A673 (cell line): Measurements from ENCODE around the gene CDC42BPB.

Experiments used
- EZH2 ChIP-seq: fragments of 200-600 bp; sonication (generic); IDR thresholded peaks from 2 replicates; pipeline ENCODE4 v1.6.1; 2017; ENCODE audit warnings: borderline replicate concordance, low read depth, mild to moderate bottlenecking, mixed read lengths, antibody characterized with exemption, low read length; ENCODE audit not compliant: poor library complexity, severe bottlenecking
- TF ChIP-seq, protein P1 (sequence below): fragments of 300-800, 200-600 bp; sonication (generic); conservative IDR thresholded peaks from 2 replicates; pipeline ENCODE4 v1.5.1; 2017; ENCODE audit warnings: low read depth, mild to moderate bottlenecking, antibody characterized with exemption, low read length, moderate library complexity, mixed read lengths

DNA sequence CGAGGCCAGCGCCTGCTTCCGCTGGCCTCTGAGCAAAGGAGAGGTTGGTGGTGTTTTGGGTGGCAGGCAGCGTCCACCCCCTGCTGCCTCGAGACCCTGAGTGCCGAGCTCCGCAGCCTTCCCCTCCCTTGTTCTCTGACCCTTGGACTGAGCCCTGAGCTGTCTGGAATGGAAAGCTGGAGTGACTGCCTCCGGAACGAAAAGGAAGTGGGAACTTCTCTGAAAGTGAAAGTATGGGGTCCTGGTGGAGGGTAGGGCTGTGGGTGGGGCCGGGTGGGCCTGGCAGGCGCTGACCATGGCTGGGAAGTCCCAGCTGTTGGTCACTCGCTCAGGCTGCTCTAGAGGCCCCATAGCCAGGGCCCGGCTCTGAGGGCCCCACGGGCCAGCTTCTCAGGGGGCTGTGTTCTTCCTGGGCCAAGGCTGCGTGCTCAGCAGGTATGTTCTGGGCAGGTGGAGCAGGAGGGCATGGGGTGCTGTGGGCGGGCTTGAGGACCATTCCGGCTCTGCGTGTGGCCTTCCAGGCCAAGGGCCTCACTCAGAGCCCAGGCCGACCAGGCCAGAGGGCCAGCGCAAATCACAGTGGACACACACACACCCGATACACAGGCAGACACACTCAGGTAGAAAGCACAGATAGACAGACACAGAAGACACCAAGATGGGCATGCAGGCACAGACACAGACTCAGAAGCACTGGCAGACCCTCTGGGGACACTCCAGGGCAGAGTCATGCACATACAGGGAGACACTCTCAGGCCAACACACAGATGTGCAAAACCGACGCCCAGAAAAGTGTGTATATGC lies 37.3 kb upstream of the CDC42BPB start, which contains the start of gene EXOC3L4:
- TF ChIP-seq, protein P1, sequence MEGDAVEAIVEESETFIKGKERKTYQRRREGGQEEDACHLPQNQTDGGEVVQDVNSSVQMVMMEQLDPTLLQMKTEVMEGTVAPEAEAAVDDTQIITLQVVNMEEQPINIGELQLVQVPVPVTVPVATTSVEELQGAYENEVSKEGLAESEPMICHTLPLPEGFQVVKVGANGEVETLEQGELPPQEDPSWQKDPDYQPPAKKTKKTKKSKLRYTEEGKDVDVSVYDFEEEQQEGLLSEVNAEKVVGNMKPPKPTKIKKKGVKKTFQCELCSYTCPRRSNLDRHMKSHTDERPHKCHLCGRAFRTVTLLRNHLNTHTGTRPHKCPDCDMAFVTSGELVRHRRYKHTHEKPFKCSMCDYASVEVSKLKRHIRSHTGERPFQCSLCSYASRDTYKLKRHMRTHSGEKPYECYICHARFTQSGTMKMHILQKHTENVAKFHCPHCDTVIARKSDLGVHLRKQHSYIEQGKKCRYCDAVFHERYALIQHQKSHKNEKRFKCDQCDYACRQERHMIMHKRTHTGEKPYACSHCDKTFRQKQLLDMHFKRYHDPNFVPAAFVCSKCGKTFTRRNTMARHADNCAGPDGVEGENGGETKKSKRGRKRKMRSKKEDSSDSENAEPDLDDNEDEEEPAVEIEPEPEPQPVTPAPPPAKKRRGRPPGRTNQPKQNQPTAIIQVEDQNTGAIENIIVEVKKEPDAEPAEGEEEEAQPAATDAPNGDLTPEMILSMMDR: no peak
- no peak for TF ChIP-seq EZH2
